ENCODE measurements around the gene TUBB2B. TPM values are rescaled to one million over a fixed set of nuclear protein-coding genes. Genes with fewer than 3 reads are reported as not detected.

TUBB2B gene
- total and polyA plus RNA-seq, 9 of the 15 experiments (the other 6 are each of a cell fraction or from before 2014, with no cell fraction given) = 0.11 to 9.7 (median 4.6) TPM

- TF ChIP-seq HNRNPK (IDR thresholded peaks at IDR 0.05; ENCODE audit: low read depth, low read length, poor library complexity, severe bottlenecking) (no peak), CGGBP1 (CRISPR knock-in tag; IDR thresholded peaks at IDR 0.05) (no peak), MCM2 (IDR thresholded peaks at IDR 0.05; ENCODE audit: low read depth) (no peak), TAF7 (tag; IDR thresholded peaks at IDR 0.05) (no peak), MAX (CRISPR knock-in tag; IDR thresholded peaks at IDR 0.05) (no peak), GTF2A2 (tag; IDR thresholded peaks at IDR 0.05) (no peak), CBX3 (IDR thresholded peaks at IDR 0.05; ENCODE audit: borderline replicate concordance in 1 of 2, low read length in 2 of 2) (no peak), WHSC1 (IDR thresholded peaks at IDR 0.05; ENCODE audit: low read length) (no peak), TARDBP (IDR thresholded peaks at IDR 0.05) (no peak; the same call in 1 of the 2 replicates), ZNF24 (IDR thresholded peaks at IDR 0.05) (0 out of 2 replicates have a peak, but pooled peaks have one; percentile 29), USF1 (CRISPR knock-in tag; IDR thresholded peaks at IDR 0.05) (no peak), PRDM10 (IDR thresholded peaks at IDR 0.05; ENCODE audit: partially characterized antibody) (peak; percentile 68), ZBTB17 (CRISPR knock-in tag; IDR thresholded peaks at IDR 0.05) (no peak), ZBTB1 (CRISPR knock-in tag; IDR thresholded peaks at IDR 0.05; ENCODE audit: borderline replicate concordance, low read depth) (no peak), ZNF197 (CRISPR knock-in tag; IDR thresholded peaks at IDR 0.05; ENCODE audit: low read depth) (no peak), SIX5 (IDR thresholded peaks at IDR 0.05; ENCODE audit: borderline replicate concordance in 1 of 2, insufficient read depth in 1 of 2, low read depth in 1 of 2, low read length in 2 of 2) (no peak), SRSF7 (optimal IDR thresholded peaks at IDR 0.05; ENCODE audit: low read depth, low read length) (no peak), ZFPM2 (CRISPR knock-in tag; IDR thresholded peaks at IDR 0.05) (no peak), ZC3H11A (IDR thresholded peaks at IDR 0.05; ENCODE audit: low read depth, low read length) (no peak), ZNF778 (CRISPR knock-in tag; IDR thresholded peaks at IDR 0.05) (no peak), SRSF3 (IDR thresholded peaks at IDR 0.05; ENCODE audit: insufficient read depth, low read length) (no peak)
These were observed 18.1 kb downstream of the TUBB2B start (continued) for GRCh38 chr6:3209114-3210023.
